Measurements from ENCODE around the gene ZBTB49.

The ZBTB49 gene

GRCh38 chr4:4317496-4318232, 27.6 kb downstream of the ZBTB49 start:
- no peak for TF ChIP-seq CTCF (IDR thresholded peaks at IDR 0.05)
- TF ChIP-seq ZFX (IDR thresholded peaks at IDR 0.05; ENCODE audit: borderline replicate concordance) = no peak
- no peak overlapping the region for H3K27ac ChIP-seq

GRCh38 chr4:4320528-4320927, 30.5 kb downstream of the ZBTB49 start:
- TF ChIP-seq CTCF (IDR thresholded peaks at IDR 0.05) (no peak), ZFX (IDR thresholded peaks at IDR 0.05; ENCODE audit: borderline replicate concordance) (no peak)
- no peak overlapping the region for H3K27ac ChIP-seq

GRCh38 chr4:4320951-4321714, 31.1 kb downstream of the ZBTB49 start:
- no peak overlapping the region for H3K27ac ChIP-seq
- TF ChIP-seq ZFX (IDR thresholded peaks at IDR 0.05; ENCODE audit: borderline replicate concordance) (no peak), CTCF (IDR thresholded peaks at IDR 0.05) (no peak)

- H3K27ac ChIP-seq = no peak overlapping the region
- TF ChIP-seq CTCF (IDR thresholded peaks at IDR 0.05) (no peak), ZFX (IDR thresholded peaks at IDR 0.05; ENCODE audit: borderline replicate concordance) (no peak)
Measured at GRCh38 chr4:4321951-4322688, 32.1 kb downstream of the ZBTB49 start.

GRCh38 chr4:4323705-4324534, 33.9 kb downstream of the ZBTB49 start:
- no peak overlapping the region for H3K27ac ChIP-seq
- no peak for TF ChIP-seq ZFX (IDR thresholded peaks at IDR 0.05; ENCODE audit: borderline replicate concordance)
- TF ChIP-seq CTCF (IDR thresholded peaks at IDR 0.05) = no peak

- no peak for TF ChIP-seq ZFX (IDR thresholded peaks at IDR 0.05; ENCODE audit: borderline replicate concordance)
- TF ChIP-seq CTCF (IDR thresholded peaks at IDR 0.05) = no peak
- no peak overlapping the region for H3K27ac ChIP-seq
Measured at GRCh38 chr4:4325321-4325720, 35.3 kb downstream of the ZBTB49 start.

Measured in 22Rv1 (cell line).